ENCODE measurements around the gene DST.

The DST gene

GRCh38 chr6:56532766-56533551, 109.7 kb downstream of the DST start:
- Histone ChIP-seq H2AFZ (ENCODE audit: low read length) (no peak overlapping the region), H3K9me2 (replicated peaks; ENCODE audit: insufficient read depth, low read length) (no peaks in the 10 kb centered on the region), H3K79me2 (ENCODE audit: low read length) (no peaks in the 10 kb centered on the region), H3K4me2 (ENCODE audit: low read depth, low read length) (no peak overlapping the region), H3K9me3 (replicated peaks; ENCODE audit: insufficient read depth, low read length) (no peaks in the 10 kb centered on the region), H3K36me3 (replicated peaks; ENCODE audit: insufficient read depth, low read length) (no peaks in the 10 kb centered on the region), H3K27me3 (replicated peaks; ENCODE audit: insufficient read depth, low read length) (no peaks in the 10 kb centered on the region), H3F3A (ENCODE audit: insufficient read depth, low read length) (no peaks in the 10 kb centered on the region), H3K27ac (ENCODE audit: low read length) (no peak overlapping the region), H3K4me3 (ENCODE audit: low read length) (no peak overlapping the region), H3K9ac (ENCODE audit: low read length) (no peak overlapping the region), H3K4me1 (ENCODE audit: low read length) (no peaks in the 10 kb centered on the region), H4K20me1 (ENCODE audit: insufficient read depth, low read length) (no peaks in the 10 kb centered on the region)
- no peak for DNase-seq
- no peak for TF ChIP-seq EZH2phosphoT487 (IDR thresholded peaks at IDR 0.05; ENCODE audit: low read length)
- TF ChIP-seq EZH2 (optimal IDR thresholded peaks at IDR 0.05; ENCODE audit: low read depth, low read length) = no peak
- no peak for TF ChIP-seq CTCF (IDR thresholded peaks at IDR 0.05; ENCODE audit: low read length)

GRCh38 chr6:56531839-56532595, 110.7 kb downstream of the DST start:
- DNase-seq = no peak
- Histone ChIP-seq H3K79me2 (ENCODE audit: low read length) (no peaks in the 10 kb centered on the region), H3K27me3 (replicated peaks; ENCODE audit: insufficient read depth, low read length) (no peaks in the 10 kb centered on the region), H3K36me3 (replicated peaks; ENCODE audit: insufficient read depth, low read length) (no peaks in the 10 kb centered on the region), H2AFZ (ENCODE audit: low read length) (no peak overlapping the region), H3K27ac (ENCODE audit: low read length) (no peak overlapping the region), H3K9ac (ENCODE audit: low read length) (no peak overlapping the region), H3K9me3 (replicated peaks; ENCODE audit: insufficient read depth, low read length) (no peaks in the 10 kb centered on the region), H4K20me1 (ENCODE audit: insufficient read depth, low read length) (no peaks in the 10 kb centered on the region), H3F3A (ENCODE audit: insufficient read depth, low read length) (no peaks in the 10 kb centered on the region), H3K9me2 (replicated peaks; ENCODE audit: insufficient read depth, low read length) (no peaks in the 10 kb centered on the region), H3K4me3 (ENCODE audit: low read length) (no peak overlapping the region), H3K4me2 (ENCODE audit: low read depth, low read length) (no peak overlapping the region), H3K4me1 (ENCODE audit: low read length) (no peaks in the 10 kb centered on the region)
- TF ChIP-seq CTCF (IDR thresholded peaks at IDR 0.05; ENCODE audit: low read length) = no peak
- no peak for TF ChIP-seq EZH2 (optimal IDR thresholded peaks at IDR 0.05; ENCODE audit: low read depth, low read length)
- no peak for TF ChIP-seq EZH2phosphoT487 (IDR thresholded peaks at IDR 0.05; ENCODE audit: low read length)

GRCh38 chr6:56529594-56530191, 113.0 kb downstream of the DST start:
- H3K4me2 ChIP-seq (ENCODE audit: low read depth, low read length) = no peak overlapping the region
- H3K27ac ChIP-seq (ENCODE audit: low read length) = no peak overlapping the region
- H3K27me3 ChIP-seq (replicated peaks; ENCODE audit: insufficient read depth, low read length) = no peaks in the 10 kb centered on the region
- no peaks in the 10 kb centered on the region for H3K79me2 ChIP-seq (ENCODE audit: low read length)
- no peak overlapping the region for H3K4me3 ChIP-seq (ENCODE audit: low read length)
- no peaks in the 10 kb centered on the region for H4K20me1 ChIP-seq (ENCODE audit: insufficient read depth, low read length)
- TF ChIP-seq EZH2phosphoT487 (IDR thresholded peaks at IDR 0.05; ENCODE audit: low read length) = no peak
- TF ChIP-seq EZH2 (optimal IDR thresholded peaks at IDR 0.05; ENCODE audit: low read depth, low read length) = no peak
- no peak for TF ChIP-seq CTCF (IDR thresholded peaks at IDR 0.05; ENCODE audit: low read length)
- H3K9me2 ChIP-seq (replicated peaks; ENCODE audit: insufficient read depth, low read length) = no peaks in the 10 kb centered on the region
- H3K4me1 ChIP-seq (ENCODE audit: low read length) = no peaks in the 10 kb centered on the region
- no peak overlapping the region for H2AFZ ChIP-seq (ENCODE audit: low read length)
- no peaks in the 10 kb centered on the region for H3K9me3 ChIP-seq (replicated peaks; ENCODE audit: insufficient read depth, low read length)
- no peak overlapping the region for H3K9ac ChIP-seq (ENCODE audit: low read length)
- H3F3A ChIP-seq (ENCODE audit: insufficient read depth, low read length) = no peaks in the 10 kb centered on the region
- no peak for DNase-seq
- H3K36me3 ChIP-seq (replicated peaks; ENCODE audit: insufficient read depth, low read length) = 0 out of 2 replicates have a peak, but pooled peaks cover 3% of the 10 kb centered on the region
